Stimulated activated CD8-positive, alpha-beta memory T cell treated with anti-CD3 and anti-CD28 coated beads, Interleukin-7, amount 100 ng/mL, for 1 hour (primary cell): ENCODE results near the gene SMIM44.
A peak's percentile ranks its signal among the peaks of the same experiment; 100 is the strongest.

Source experiments
- DNase-seq, 2 donors: peaks; one replicate each; pipeline ENCODE4 v3.0.0-alpha.2; 2020; ENCODE audit warnings: low read depth in 2 of 2

Gene SMIM44

GRCh38 chr19:3434630-3435553 is 48.3 kb downstream of the SMIM44 start:
- DNase-seq, result peak; percentile 87 to 88

- DNase-seq, result no peak
These were observed 49.3 kb downstream of the SMIM44 start for GRCh38 chr19:3433805-3434540.

- DNase-seq, result no peak
These were observed 49.9 kb downstream of the SMIM44 start for GRCh38 chr19:3433313-3433712.
